Cerebellar cortex (tissue), 1 donor: ENCODE results near the gene AQP1.

Experiments
- DNase-seq: peaks from one replicate; pipeline ENCODE4 v3.0.0-alpha.2; 2015; ENCODE audit warnings: low spot score

AQP1 gene

DNA sequence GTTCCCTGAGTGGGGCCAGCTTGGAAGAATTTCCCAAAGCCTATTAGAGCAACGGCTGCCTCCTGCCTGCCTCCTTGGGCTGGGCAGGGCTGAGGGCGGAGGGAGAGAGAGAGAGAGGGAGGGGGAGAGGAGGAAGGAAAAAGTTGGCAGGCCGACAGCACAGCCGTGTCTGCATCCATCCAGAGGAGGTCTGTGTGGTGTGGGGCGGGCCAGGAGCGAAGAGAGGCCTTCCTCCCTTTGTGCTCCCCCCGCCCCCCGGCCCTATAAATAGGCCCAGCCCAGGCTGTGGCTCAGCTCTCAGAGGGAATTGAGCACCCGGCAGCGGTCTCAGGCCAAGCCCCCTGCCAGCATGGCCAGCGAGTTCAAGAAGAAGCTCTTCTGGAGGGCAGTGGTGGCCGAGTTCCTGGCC, at the start of gene AQP1:
AQP1 (plus strand) TSS at position 293 of the 409 bp plus-strand sequence; CDS start at position 350, 57 bp downstream.
- no peak for DNase-seq

DNA sequence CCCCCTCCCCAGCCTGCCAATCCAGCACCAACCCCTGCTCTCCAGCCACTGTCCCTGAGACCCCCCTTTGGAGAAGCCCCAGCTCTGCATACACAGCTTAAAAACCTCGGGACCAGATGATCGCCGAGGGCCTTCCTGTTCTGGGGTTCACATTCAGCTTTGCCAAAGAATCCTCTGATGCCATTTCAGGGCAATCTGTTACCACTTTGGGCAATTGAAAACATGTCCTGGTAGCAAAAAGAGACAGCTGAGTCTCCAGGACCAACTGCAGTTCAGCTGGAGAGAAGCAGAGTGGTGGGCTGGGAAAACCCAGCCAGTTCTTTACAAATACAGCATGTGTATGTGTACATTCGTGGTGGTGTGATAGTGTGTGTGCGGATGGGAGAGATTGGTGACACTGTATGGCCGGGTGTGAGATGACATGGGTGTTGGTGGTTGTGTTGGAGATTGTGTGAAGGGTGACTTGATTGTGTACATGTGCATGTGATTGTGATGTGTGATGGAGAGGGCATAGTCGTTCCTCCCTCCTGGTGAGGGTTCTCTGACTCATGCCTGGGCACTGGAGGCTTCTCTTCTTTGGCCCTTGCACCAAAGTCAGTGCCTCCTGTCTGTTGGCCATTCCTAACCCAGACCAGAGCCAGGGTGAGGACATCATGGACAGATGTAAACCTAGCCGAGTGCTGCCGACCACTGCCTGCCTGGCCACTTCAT, 48.5 kb upstream of the AQP1 start:
- DNase-seq: peak; percentile 61

DNA sequence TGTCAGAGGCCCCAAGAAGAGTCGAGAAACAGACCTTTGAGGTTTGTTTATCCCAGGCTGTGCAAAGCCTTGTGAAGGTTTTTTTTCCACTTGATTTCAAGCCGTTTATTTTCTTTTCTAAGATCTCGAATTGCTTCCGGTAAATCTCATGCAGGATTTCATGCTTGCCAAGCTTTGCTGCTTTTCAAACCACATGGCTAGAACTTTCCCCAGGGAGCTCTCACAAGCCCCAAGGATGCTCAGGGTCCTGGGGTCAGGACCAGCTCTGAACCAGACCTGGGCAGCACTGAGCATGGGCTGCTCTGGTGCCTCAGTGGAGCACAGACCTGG, 48.0 kb upstream of the AQP1 start:
- DNase-seq: no peak

DNA sequence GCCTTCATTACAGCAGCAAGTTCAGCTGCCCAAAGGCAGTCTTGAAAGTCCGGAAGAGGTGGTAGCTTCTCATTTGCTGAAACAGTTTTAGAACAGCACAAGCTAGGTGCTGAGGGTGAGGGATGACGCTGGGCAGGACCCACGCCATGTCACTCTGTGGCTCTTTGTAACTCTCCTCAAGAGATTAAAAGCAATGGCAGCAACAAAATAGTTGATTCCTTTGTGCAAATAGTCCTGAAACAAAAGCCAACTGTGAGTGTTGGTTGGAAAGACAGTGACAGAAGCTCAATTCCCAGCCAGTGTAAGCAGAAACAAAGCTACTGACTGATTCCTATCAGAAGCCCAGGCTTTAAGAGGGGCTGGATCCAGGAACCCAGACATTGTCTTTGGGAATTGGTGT, 47.6 kb upstream of the AQP1 start:
- no peak for DNase-seq

DNA sequence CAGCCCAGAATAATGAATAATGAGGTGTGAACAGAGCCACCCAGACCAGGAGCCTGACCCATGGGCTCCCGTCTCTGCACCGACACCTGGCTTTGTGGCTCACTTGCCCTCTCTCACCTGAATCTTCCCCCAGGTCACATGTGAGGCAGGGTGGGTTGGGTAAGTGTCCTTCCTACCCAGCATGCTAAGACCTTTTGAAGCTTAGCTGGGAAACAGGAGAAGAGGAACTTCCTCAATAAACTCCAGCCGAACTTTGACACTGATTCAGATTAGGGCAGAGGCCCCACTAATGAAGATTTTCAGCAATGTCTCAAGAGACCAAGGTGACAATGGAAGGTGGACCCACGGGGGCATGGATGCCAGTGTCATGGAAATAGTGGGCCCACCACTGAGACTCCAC, 46.6 kb upstream of the AQP1 start:
- no peak for DNase-seq

- DNase-seq: peak; percentile 22
These were observed 45.8 kb upstream of the AQP1 start for GRCh38 chr7:30865821-30866220.

- DNase-seq: no peak
These were observed 44.7 kb upstream of the AQP1 start for GRCh38 chr7:30866939-30867338.

- DNase-seq: no peak
These were observed 44.2 kb upstream of the AQP1 start for GRCh38 chr7:30867483-30867882.

DNA sequence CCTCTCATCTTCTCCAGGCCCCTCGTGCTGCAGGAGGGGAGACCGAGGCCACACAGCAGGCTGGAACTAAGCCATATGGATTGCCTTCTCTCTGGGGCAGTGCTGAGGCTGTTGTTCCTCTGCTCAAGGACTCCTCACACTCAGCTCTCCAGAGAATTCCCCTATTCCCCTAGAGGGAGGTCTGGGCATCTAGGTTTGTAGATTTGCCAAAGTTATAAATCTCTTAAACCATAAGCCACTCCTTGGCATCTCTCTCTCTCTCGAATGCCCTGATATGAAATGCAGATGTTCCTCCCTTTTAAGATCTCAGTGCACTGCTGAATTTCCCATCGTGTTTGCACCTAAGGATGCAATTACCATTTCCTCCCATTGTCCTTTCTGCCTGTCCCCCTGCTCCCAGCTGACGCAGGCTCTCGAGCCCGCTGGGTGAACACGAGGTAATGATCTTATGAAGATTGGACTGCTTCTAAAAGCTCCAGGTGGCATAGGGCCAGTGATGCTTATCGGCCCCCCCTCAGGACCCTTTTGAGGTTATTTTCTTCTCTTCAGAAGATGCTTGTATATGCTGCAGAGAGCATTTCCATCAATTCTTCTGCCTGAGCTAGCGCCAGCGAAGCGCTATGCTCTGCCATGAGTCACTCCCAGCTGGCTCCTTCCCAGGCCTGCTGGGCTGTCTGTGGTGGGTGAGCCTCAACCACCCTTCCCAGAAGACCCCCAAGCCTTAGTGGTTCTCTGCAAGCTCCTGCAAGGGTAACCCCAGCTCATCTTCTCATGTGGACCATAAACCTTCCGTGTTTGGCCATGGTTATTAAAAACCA, 41.6 kb upstream of the AQP1 start:
- peak; percentile 33 for DNase-seq

DNA sequence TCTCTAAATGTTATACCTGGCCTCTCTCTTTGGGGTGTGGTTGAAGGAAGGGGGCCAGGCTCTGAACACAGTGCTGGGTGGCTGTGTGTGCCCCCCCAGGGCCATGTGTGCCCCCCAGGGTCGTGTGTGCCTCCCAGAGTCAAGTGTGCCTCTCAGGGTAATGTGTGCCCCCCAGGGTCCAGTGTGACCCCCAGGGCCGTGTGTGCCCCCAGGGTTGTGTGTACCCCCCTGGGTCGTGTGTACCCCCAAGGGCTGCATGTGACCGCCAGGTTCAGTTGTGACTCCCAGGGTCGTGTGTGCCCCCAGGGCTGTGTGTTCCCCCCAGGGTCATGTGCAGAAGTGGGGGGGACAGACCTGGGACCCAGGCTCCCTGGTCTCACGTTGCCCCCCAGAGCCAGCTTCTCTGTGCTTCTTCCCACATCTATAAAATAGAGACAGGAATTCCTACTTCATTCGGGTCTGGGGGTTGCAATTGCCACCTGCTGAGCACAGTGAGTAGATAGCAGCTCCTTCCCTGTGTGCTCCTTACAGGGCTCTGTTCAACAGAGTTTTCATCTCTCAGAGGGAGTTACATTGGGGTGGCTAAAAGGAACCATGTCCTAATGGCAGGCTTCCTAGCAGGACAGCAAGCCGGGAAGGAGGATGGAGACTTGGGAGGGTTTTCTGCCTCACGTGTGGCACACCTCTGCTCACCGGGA, 40.7 kb upstream of the AQP1 start:
- DNase-seq: no peak

- no peak for DNase-seq
These were observed 40.0 kb upstream of the AQP1 start for GRCh38 chr7:30871655-30872054.

GRCh38 chr7:30873207-30873606, 38.4 kb upstream of the AQP1 start:
- DNase-seq: no peak

- DNase-seq: no peak
These were observed 38.0 kb upstream of the AQP1 start for GRCh38 chr7:30873656-30874055.

- no peak for DNase-seq
These were observed 36.9 kb upstream of the AQP1 start for GRCh38 chr7:30874656-30875302.

DNA sequence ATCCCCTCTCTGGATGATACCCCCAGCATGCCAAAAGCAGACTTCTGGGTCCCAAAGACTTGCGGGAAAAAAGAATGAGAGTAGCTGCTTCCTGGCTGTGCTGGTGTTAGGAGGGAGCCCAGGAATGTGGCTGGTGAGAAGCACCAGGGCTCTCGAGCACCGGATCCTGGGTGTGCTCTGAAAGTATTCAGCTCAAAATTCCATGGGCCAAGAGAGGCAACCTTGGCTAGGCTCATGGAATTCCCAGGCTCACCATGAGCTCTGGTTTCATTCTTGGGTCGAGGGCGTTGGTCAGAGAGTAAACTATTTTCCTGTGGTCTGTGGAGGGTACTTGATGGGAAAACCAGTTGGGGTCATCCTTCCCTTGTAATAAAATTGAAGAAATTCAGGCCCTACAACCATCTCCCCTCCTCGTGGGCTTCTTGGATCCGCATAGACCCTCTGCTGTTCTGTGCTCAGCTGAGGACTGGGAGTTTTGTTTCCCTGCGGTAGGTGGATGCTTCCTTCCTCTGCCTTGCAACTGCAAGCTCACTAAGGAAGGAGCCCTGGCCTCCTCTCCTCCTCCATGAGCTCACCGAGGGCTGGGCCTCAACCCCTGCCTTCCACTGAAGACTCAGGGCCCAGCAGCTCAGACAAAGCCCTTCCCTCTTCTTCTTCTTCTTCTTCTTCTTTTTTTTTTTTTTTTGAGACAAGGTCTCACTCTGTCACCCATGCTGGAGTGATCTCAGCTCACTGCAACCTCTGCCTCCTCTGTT, 34.5 kb upstream of the AQP1 start:
- DNase-seq: no peak

- no peak for DNase-seq
These were observed 33.7 kb upstream of the AQP1 start for GRCh38 chr7:30877993-30878392.

DNA sequence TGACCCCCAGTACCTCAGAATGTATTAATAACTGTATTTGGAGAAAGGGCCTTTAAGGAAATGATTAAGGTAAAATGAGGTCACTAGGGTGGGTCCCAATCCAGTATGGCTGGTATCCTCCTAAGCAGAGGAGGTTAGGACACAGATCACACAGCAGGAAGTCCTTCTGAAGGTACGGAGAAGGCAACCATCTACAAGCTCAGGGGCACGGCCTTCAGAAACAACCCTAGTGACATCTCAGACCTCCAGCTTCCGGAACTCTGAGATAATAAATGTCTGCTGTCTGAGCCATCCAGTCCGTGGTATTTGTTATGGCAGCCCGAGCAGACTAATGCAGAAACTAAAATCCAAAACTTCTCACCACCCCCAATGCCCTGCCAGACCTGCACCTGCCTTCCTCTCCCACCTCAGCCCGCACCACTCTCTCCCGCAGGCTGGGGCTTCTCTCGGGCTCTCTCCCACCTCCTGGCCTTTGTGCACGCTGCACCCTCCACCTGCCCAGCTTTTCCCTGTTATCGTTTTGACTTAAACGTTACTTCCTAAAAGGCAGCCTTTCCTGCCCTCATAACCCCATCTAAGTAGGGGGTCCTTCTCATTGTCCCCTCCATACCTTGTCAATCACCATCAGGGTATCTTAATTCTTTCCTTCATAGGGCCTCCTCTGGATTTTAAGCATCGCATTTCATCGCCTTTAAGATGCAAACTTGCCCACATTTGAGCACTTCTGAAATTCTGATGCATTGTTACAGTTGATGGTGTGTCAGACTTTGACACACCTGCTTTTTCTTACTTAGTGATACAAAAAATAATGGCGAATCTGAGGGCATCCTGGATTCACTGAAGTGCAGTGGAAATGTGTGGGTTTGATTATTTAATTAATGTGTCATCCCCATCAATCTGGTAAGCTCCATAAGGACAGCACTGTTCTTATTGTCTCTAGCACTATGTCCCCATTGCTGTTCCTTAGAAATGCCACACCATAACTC, 32.2 kb upstream of the AQP1 start:
- no peak for DNase-seq

- no peak for DNase-seq
These were observed 31.4 kb upstream of the AQP1 start for GRCh38 chr7:30880125-30880720.

DNA sequence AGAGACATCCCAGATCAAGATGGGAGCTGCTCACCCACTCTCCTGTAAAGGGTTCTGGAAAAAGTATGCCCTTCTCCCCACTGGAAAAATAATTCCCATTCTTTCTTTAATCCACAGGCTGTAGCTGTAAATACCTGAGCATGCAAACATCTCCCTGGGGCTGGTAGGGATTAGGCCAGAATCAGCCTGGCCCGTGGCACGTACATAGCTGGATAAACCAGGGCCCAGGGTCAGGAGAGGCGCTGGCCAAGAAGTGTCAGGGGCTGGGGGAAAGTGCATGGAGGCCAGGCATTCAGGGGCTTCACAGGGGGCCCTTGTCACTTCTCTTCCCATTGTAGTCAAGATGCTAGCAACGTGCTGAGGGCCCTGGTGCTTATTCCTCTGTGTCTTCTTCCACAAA, 30.7 kb upstream of the AQP1 start:
- DNase-seq: no peak

- no peak for DNase-seq
These were observed 30.2 kb upstream of the AQP1 start for GRCh38 chr7:30881448-30881847.
